Measurements from ENCODE around the gene CDK17. TPM values are rescaled to one million over a fixed set of nuclear protein-coding genes. Genes with fewer than 3 reads are reported as not detected.

Gene CDK17
- total RNA-seq, 1 experiment from 2014 or later: 21.4 TPM

DNA sequence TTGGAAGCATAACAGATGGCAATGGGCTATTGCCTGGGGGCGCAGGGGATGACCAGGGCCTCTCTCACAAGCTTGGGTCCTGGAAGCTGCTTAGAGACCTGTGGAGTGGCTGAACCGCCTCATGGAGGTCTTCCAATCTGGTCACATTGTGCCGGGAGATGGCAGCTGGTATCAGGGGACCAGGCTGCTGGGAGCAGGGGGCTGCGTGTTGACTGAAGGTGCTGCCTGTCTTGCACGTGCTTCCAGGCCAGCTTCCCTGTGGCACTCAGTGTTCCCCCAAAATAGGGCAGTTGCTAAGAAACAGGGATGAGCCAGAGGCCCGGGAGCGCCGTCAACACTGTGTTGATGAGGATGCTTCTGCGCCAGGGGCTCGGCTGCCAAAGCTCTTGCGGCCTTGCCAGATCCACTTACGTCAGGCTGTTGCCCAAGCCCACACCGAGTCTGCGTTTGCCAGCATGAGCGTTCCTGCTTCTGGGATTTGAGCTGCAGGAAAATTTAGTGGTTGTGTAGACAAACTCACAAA is 166.2 kb downstream of the CDK17 start:
- H3K9me3 ChIP-seq (ENCODE audit: control insufficient read depth in 1 of 2, insufficient read depth in 1 of 2, low read depth in 1 of 2, low read length in 2 of 2): no peaks in the 10 kb centered on the region
- no TSS peak for BruUV-seq (replicated peaks)
- no peak overlapping the region for H2AFZ ChIP-seq (ENCODE audit: low read depth, low read length, poor library complexity, severe bottlenecking)
- no peak overlapping the region for H3K27ac ChIP-seq (ENCODE audit: low read depth, low read length)
- no peak for DNase-seq (ENCODE audit: low read depth, low spot score)
- H3K79me2 ChIP-seq (ENCODE audit: insufficient read depth, low read length): peaks cover 80% of the 10 kb centered on the region
- H3K36me3 ChIP-seq (ENCODE audit: control insufficient read depth in 1 of 2, insufficient read depth in 2 of 2, low read length in 2 of 2): no peaks in the 10 kb centered on the region
- TF ChIP-seq POLR2A (IDR thresholded peaks at IDR 0.05; ENCODE audit: borderline replicate concordance, extremely low read depth, insufficient read depth, insufficient read length) (no peak), SP1 (IDR thresholded peaks at IDR 0.05; ENCODE audit: low read depth) (no peak), TCF7L2 (IDR thresholded peaks at IDR 0.05; ENCODE audit: borderline replicate concordance, extremely low read depth, insufficient read depth, insufficient read length) (no peak), RAD21 (IDR thresholded peaks at IDR 0.05; ENCODE audit: low read depth) (no peak), POLR2AphosphoS5 (IDR thresholded peaks at IDR 0.05; ENCODE audit: low read depth, low read length) (no peak)
- TF ChIP-seq, protein P1, sequence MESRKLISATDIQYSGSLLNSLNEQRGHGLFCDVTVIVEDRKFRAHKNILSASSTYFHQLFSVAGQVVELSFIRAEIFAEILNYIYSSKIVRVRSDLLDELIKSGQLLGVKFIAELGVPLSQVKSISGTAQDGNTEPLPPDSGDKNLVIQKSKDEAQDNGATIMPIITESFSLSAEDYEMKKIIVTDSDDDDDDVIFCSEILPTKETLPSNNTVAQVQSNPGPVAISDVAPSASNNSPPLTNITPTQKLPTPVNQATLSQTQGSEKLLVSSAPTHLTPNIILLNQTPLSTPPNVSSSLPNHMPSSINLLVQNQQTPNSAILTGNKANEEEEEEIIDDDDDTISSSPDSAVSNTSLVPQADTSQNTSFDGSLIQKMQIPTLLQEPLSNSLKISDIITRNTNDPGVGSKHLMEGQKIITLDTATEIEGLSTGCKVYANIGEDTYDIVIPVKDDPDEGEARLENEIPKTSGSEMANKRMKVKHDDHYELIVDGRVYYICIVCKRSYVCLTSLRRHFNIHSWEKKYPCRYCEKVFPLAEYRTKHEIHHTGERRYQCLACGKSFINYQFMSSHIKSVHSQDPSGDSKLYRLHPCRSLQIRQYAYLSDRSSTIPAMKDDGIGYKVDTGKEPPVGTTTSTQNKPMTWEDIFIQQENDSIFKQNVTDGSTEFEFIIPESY (IDR thresholded peaks at IDR 0.05; ENCODE audit: extremely low read depth, insufficient replicate concordance, low read length): no peak
- TF ChIP-seq, protein P2, sequence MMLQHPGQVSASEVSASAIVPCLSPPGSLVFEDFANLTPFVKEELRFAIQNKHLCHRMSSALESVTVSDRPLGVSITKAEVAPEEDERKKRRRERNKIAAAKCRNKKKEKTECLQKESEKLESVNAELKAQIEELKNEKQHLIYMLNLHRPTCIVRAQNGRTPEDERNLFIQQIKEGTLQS (IDR thresholded peaks at IDR 0.05): no peak
- no peaks in the 10 kb centered on the region for H3K9me2 ChIP-seq (ENCODE audit: insufficient read depth)
- H3K4me1 ChIP-seq (ENCODE audit: control insufficient read depth in 1 of 2, insufficient read depth in 2 of 2, low read length in 2 of 2): no peaks in the 10 kb centered on the region; a peak in 1 of 4 replicates
- intact Hi-C loops (cut with micrococcal nuclease): no loop called here
- no peak overlapping the region for H3K9ac ChIP-seq (ENCODE audit: low read length)
- RAD21 ChIA-PET (ENCODE audit: low non-redundant PET in 1 of 2, low total read pairs in 2 of 2, uncharacterized antibody in 2 of 2, unreplicated experiment in 2 of 2): no interaction called here
- POLR2A ChIA-PET: no interaction called here
- no peak overlapping the region for H3K4me3 ChIP-seq (replicated peaks in 1 of 2; ENCODE audit: low read depth in 1 of 2, low read length in 2 of 2)
- no peak for ATAC-seq
- H3K27me3 ChIP-seq (ENCODE audit: insufficient read depth, low read length): no peaks in the 10 kb centered on the region
- CTCF ChIA-PET: no interaction called here
- no peaks in the 10 kb centered on the region for H4K20me1 ChIP-seq (ENCODE audit: insufficient read depth)
- no peak overlapping the region for H3K4me2 ChIP-seq (ENCODE audit: low read length)

DNA sequence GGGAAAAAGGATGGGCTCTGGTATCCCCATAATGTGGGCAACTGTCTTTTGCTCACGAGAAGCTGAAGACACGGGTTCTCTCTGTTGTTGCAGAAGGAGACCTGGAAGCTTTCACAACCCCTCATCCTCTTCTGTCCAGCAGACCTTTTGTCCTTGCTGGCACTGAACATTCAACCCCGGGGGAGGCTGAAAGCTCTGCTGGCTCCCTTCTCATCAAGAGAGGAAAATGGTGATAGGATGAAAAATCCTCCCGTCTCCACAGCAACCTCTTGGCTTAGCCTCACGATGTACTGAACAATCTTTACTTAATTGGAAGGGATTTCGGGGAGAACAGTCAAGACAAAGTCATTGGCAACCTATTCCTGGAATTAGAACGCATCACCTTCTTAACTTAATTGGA is 167.1 kb downstream of the CDK17 start:
- Histone ChIP-seq H3K4me3 (replicated peaks in 1 of 2; ENCODE audit: low read depth in 1 of 2, low read length in 2 of 2) (no peak overlapping the region), H3K79me2 (ENCODE audit: insufficient read depth, low read length) (peaks cover 78% of the 10 kb centered on the region; the same call in 1 of the 2 replicates), H3K36me3 (ENCODE audit: control insufficient read depth in 1 of 2, insufficient read depth in 2 of 2, low read length in 2 of 2) (no peaks in the 10 kb centered on the region), H2AFZ (ENCODE audit: low read depth, low read length, poor library complexity, severe bottlenecking) (no peak overlapping the region), H3K9me2 (ENCODE audit: insufficient read depth) (no peaks in the 10 kb centered on the region), H3K4me1 (ENCODE audit: control insufficient read depth in 1 of 2, insufficient read depth in 2 of 2, low read length in 2 of 2) (no peaks in the 10 kb centered on the region; a peak in 1 of 4 replicates), H3K9me3 (ENCODE audit: control insufficient read depth in 1 of 2, insufficient read depth in 1 of 2, low read depth in 1 of 2, low read length in 2 of 2) (no peaks in the 10 kb centered on the region), H3K27ac (ENCODE audit: low read depth, low read length) (no peak overlapping the region), H3K4me2 (ENCODE audit: low read length) (no peak overlapping the region), H3K9ac (ENCODE audit: low read length) (no peak overlapping the region), H4K20me1 (ENCODE audit: insufficient read depth) (no peaks in the 10 kb centered on the region), H3K27me3 (ENCODE audit: insufficient read depth, low read length) (no peaks in the 10 kb centered on the region)
- RAD21 ChIA-PET (ENCODE audit: low non-redundant PET in 1 of 2, low total read pairs in 2 of 2, uncharacterized antibody in 2 of 2, unreplicated experiment in 2 of 2): no interaction called here
- CTCF ChIA-PET: no interaction called here
- DNase-seq (ENCODE audit: low read depth, low spot score) (no peak), ATAC-seq (no peak)
- BruUV-seq (replicated peaks): no TSS peak
- intact Hi-C loops (cut with micrococcal nuclease): no loop called here
- POLR2A ChIA-PET: no interaction called here
- TF ChIP-seq, protein P3, sequence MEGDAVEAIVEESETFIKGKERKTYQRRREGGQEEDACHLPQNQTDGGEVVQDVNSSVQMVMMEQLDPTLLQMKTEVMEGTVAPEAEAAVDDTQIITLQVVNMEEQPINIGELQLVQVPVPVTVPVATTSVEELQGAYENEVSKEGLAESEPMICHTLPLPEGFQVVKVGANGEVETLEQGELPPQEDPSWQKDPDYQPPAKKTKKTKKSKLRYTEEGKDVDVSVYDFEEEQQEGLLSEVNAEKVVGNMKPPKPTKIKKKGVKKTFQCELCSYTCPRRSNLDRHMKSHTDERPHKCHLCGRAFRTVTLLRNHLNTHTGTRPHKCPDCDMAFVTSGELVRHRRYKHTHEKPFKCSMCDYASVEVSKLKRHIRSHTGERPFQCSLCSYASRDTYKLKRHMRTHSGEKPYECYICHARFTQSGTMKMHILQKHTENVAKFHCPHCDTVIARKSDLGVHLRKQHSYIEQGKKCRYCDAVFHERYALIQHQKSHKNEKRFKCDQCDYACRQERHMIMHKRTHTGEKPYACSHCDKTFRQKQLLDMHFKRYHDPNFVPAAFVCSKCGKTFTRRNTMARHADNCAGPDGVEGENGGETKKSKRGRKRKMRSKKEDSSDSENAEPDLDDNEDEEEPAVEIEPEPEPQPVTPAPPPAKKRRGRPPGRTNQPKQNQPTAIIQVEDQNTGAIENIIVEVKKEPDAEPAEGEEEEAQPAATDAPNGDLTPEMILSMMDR (IDR thresholded peaks at IDR 0.05 in 2 of 3, conservative IDR thresholded peaks at IDR 0.05 in 1 of 3; ENCODE audit: borderline replicate concordance in 1 of 3, insufficient read depth in 1 of 3, low read depth in 2 of 3, low read length in 2 of 3): no peak
- no peak for TF ChIP-seq ZNF274 (IDR thresholded peaks at IDR 0.05; ENCODE audit: low read depth, low read length)
- no peak for TF ChIP-seq ELF1 (IDR thresholded peaks at IDR 0.05; ENCODE audit: borderline replicate concordance, low read depth)
- TF ChIP-seq CEBPB (IDR thresholded peaks at IDR 0.05; ENCODE audit: low read depth): no peak
- TF ChIP-seq SIN3A (IDR thresholded peaks at IDR 0.05; ENCODE audit: low read depth): no peak
- no peak for TF ChIP-seq JUND (IDR thresholded peaks at IDR 0.05)
- no peak for TF ChIP-seq SP1 (IDR thresholded peaks at IDR 0.05; ENCODE audit: low read depth)
- TF ChIP-seq SRF (IDR thresholded peaks at IDR 0.05; ENCODE audit: low read depth): no peak
- no peak for TF ChIP-seq EZH2phosphoT487 (IDR thresholded peaks at IDR 0.05; ENCODE audit: borderline replicate concordance)
- no peak for TF ChIP-seq POLR2A (IDR thresholded peaks at IDR 0.05; ENCODE audit: borderline replicate concordance, extremely low read depth, insufficient read depth, insufficient read length)
- no peak for TF ChIP-seq POLR2AphosphoS5 (IDR thresholded peaks at IDR 0.05; ENCODE audit: low read depth, low read length)
- no peak for TF ChIP-seq ZFX (IDR thresholded peaks at IDR 0.05)

All from HCT116 (cell line).